Amniotic stem cell (primary cell): ENCODE data around the gene PDLIM7.
"Not testable (repeated sequence)": the region's sequence is repeated elsewhere in the genome, so short reads cannot be mapped to it uniquely, and the experiment has no call there.

Experiments used
- DNase-seq: peaks from one replicate; lab custom pipeline; 2025; lab: John Stamatoyannopoulos, UW

PDLIM7 gene

GRCh38 chr5:177490311-177490991, 7.0 kb downstream of the PDLIM7 start:
- DNase-seq = no peak

GRCh38 chr5:177489119-177489716, 8.2 kb downstream of the PDLIM7 start:
- DNase-seq = no peak

- no peak for DNase-seq
Observed at GRCh38 chr5:177487975-177488374, 9.4 kb downstream of the PDLIM7 start.

- DNase-seq = no peak
Observed at GRCh38 chr5:177487144-177487543, 10.3 kb downstream of the PDLIM7 start.

- DNase-seq = no peak
Observed at GRCh38 chr5:177486256-177486655, 11.1 kb downstream of the PDLIM7 start.

- not testable (repeated sequence) for DNase-seq
Observed at GRCh38 chr5:177485753-177486152, 11.7 kb downstream of the PDLIM7 start.

- DNase-seq = no peak
Observed at GRCh38 chr5:177484902-177485549, 12.4 kb downstream of the PDLIM7 start.

- no peak for DNase-seq
Observed at GRCh38 chr5:177483994-177484901, 13.2 kb downstream of the PDLIM7 start.

GRCh38 chr5:177483042-177483441, 14.4 kb downstream of the PDLIM7 start:
- DNase-seq = no peak

- DNase-seq = no peak
Observed at GRCh38 chr5:177482359-177482795, 15.0 kb downstream of the PDLIM7 start.

- no peak for DNase-seq
Observed at GRCh38 chr5:177479774-177480173, 17.6 kb downstream of the PDLIM7 start.

- no peak for DNase-seq
Observed at GRCh38 chr5:177478711-177479646, 18.4 kb downstream of the PDLIM7 start.

GRCh38 chr5:177477701-177478477, 19.5 kb downstream of the PDLIM7 start:
- DNase-seq = no peak

GRCh38 chr5:177476531-177477233, 20.7 kb downstream of the PDLIM7 start:
- no peak for DNase-seq

- no peak for DNase-seq
Observed at GRCh38 chr5:177475563-177476427, 21.6 kb downstream of the PDLIM7 start.

GRCh38 chr5:177474846-177475562, 22.4 kb downstream of the PDLIM7 start:
- no peak for DNase-seq

- DNase-seq = no peak
Observed at GRCh38 chr5:177474002-177474476, 23.4 kb downstream of the PDLIM7 start.

- DNase-seq = no peak
Observed at GRCh38 chr5:177473443-177474001, 23.9 kb downstream of the PDLIM7 start, which contains the start of gene DBN1. DBN1 (minus strand) TSS chr5:177473634; CDS start chr5:177473521, 113 bp downstream.
